CD14-positive monocyte (primary cell): ENCODE measurements around the gene MRPL10. TPM values are rescaled to one million over a fixed set of nuclear protein-coding genes. Genes with fewer than 3 reads are reported as not detected.

Experiments used
- DNase-seq, 3 donors: peaks; one replicate each; pipeline ENCODE4 v3.0.0-alpha.2; 2011 to 2022
- H2AFZ ChIP-seq: 2 replicates; pipeline ENCODE4 v1.6.0; 2012; ENCODE audit warnings: mild to moderate bottlenecking, low read depth, low read length, inconsistent platforms; ENCODE audit not compliant: insufficient read depth, poor library complexity, severe bottlenecking
- H3K27ac ChIP-seq, 2 donors: 1 replicate in 1 of 2; 2 replicates in 1 of 2; pipeline ENCODE4 v1.5.1; 2012 to 2013; ENCODE audit warnings: low read length in 2 of 2, control low read depth in 1 of 2, inconsistent platforms in 1 of 2, low read depth in 1 of 2, mild to moderate bottlenecking in 1 of 2
- H3K27me3 ChIP-seq, 2 donors: one replicate each; pipeline versions ENCODE4 v1.6.0 to v1.6.1; 2011 to 2013; ENCODE audit warnings: low read length in 2 of 2; ENCODE audit not compliant: control insufficient read depth in 2 of 2, insufficient read depth in 2 of 2
- H3K36me3 ChIP-seq, 2 donors: replicated peaks in 1 of 2; 1 replicate in 1 of 2; 2 replicates in 1 of 2; pipeline versions ENCODE4 v1.5.1 to v1.6.1; 2012 to 2013; ENCODE audit warnings: low read length in 2 of 2, control low read depth in 1 of 2, inconsistent platforms in 1 of 2, mild to moderate bottlenecking in 1 of 2; ENCODE audit not compliant: insufficient read depth in 2 of 2, control insufficient read depth in 1 of 2
- H3K4me1 ChIP-seq, 2 donors: 1 replicate in 1 of 2; 2 replicates in 1 of 2; pipeline versions ENCODE4 v1.5.1 to v1.6.1; 2012 to 2013; ENCODE audit warnings: low read length in 2 of 2, control low read depth in 1 of 2, inconsistent platforms in 1 of 2, mild to moderate bottlenecking in 1 of 2, moderate library complexity in 1 of 2; ENCODE audit not compliant: insufficient read depth in 2 of 2, control insufficient read depth in 1 of 2
- H3K4me2 ChIP-seq: replicated peaks from 2 replicates; pipeline ENCODE3; 2012; ENCODE audit warnings: low read length, moderate library complexity, mild to moderate bottlenecking; ENCODE audit not compliant: poor library complexity, severe bottlenecking; ENCODE audit errors: extremely low read depth
- H3K4me3 ChIP-seq, 3 experiments: fragments of 200-600 bp in 1 of 3; sonication (generic) in 1 of 3; replicated peaks in 1 of 3; 1 replicate in 2 of 3; 2 replicates in 1 of 3; pipeline ENCODE4 v1.5.1; 2011 to 2013; ENCODE audit warnings: low read length in 3 of 3, mild to moderate bottlenecking in 3 of 3, control low read depth in 2 of 3, low read depth in 2 of 3, inconsistent platforms in 1 of 3, moderate library complexity in 1 of 3
- H3K79me2 ChIP-seq: 2 replicates; pipeline ENCODE4 v1.6.0; 2012; ENCODE audit warnings: mild to moderate bottlenecking, control low read depth, inconsistent platforms, low read length, moderate library complexity; ENCODE audit not compliant: insufficient read depth
- H3K9ac ChIP-seq: 2 replicates; pipeline ENCODE4 v1.6.0; 2017; ENCODE audit warnings: low read length, mild to moderate bottlenecking; ENCODE audit not compliant: insufficient read depth, poor library complexity, severe bottlenecking
- H3K9me3 ChIP-seq, 2 donors: replicated peaks in 1 of 2; 1 replicate in 1 of 2; 2 replicates in 1 of 2; pipeline versions ENCODE4 v1.5.1 to v1.6.1; 2012 to 2013; ENCODE audit warnings: low read length in 2 of 2, control low read depth in 1 of 2; ENCODE audit not compliant: control insufficient read depth in 1 of 2, insufficient read depth in 1 of 2
- H4K20me1 ChIP-seq: 2 replicates; pipeline ENCODE4 v1.6.0; 2012; ENCODE audit warnings: mild to moderate bottlenecking, low read length, control low read depth, moderate library complexity; ENCODE audit not compliant: insufficient read depth
- H3K27ac Mint-ChIP-seq, 7 donors: one replicate each; pipeline ENCODE4 v1.8.0; 2020; ENCODE audit warnings: mild to moderate bottlenecking in 7 of 7, mixed read lengths in 7 of 7, moderate library complexity in 6 of 7, inconsistent platforms in 2 of 7
- H3K27me3 Mint-ChIP-seq, 3 donors: one replicate each; pipeline ENCODE4 v1.8.0; 2021 to 2022; ENCODE audit warnings: low read depth in 3 of 3, mild to moderate bottlenecking in 3 of 3, mixed read lengths in 3 of 3, moderate library complexity in 3 of 3, inconsistent platforms in 1 of 3
- H3K36me3 Mint-ChIP-seq, 2 donors: one replicate each; pipeline ENCODE4 v1.8.0; 2020; ENCODE audit warnings: mixed read lengths in 2 of 2, inconsistent platforms in 1 of 2, mild to moderate bottlenecking in 1 of 2
- H3K4me1 Mint-ChIP-seq: one replicate; pipeline ENCODE4 v1.8.0; 2020; ENCODE audit warnings: mild to moderate bottlenecking, mixed read lengths
- H3K4me3 Mint-ChIP-seq, 2 donors: one replicate each; pipeline ENCODE4 v1.8.0; 2020; ENCODE audit warnings: mild to moderate bottlenecking in 2 of 2, mixed read lengths in 2 of 2, moderate library complexity in 1 of 2
- H3K9me3 Mint-ChIP-seq, 7 donors: one replicate each; pipeline ENCODE4 v1.8.0; 2020 to 2022; ENCODE audit warnings: mixed read lengths in 7 of 7, mild to moderate bottlenecking in 6 of 7, moderate library complexity in 6 of 7, inconsistent platforms in 2 of 7
- CTCF ChIP-seq: fragments of 200-600 bp; IDR thresholded peaks from one replicate; pipeline ENCODE4 v1.8.0; 2022; ENCODE audit warnings: antibody characterized with exemption, mild to moderate bottlenecking
- WGBS: methylation state at CpG from one replicate; pipeline ENCODE4 v1.1.5; 2013; ENCODE audit warnings: missing lambda C conversion rate; ENCODE audit not compliant: insufficient coverage; 5-methylcytosine and 5-hydroxymethylcytosine counted together
- intact Hi-C, 2 donors: fragments of 100-400 bp; cut with micrococcal nuclease; formaldehyde crosslinking; loops; one replicate each; pipeline versions ENCODE4 v1.15.0 to v1.15.1; 2023
- polyA plus RNA-seq, 3 donors: library from polyadenylated mRNA; depleted of rRNA in 1 of 3; unstranded in 2 of 3; stranded (reverse) in 1 of 3; fragments of 300-500 nt in 2 of 3; fragments of >200 nt in 1 of 3; fragmentation: Illumina TruSeq in 2 of 3; gene quantifications; 1 replicate in 2 of 3; 2 replicates in 1 of 3; pipeline ENCODE4 v1.2.3, GENCODE V29; 2012 to 2021

MRPL10 gene
- polyA plus RNA-seq, 3 donors: 28.5 to 32.7 (median 32.6) TPM

- H3K9me3 Mint-ChIP-seq: peaks cover 0 to 16% (median 10%) of the 10 kb centered on the region in 7 donors
- Histone ChIP-seq H3K79me2 (no peaks in the 10 kb centered on the region), H2AFZ (no peak overlapping the region), H3K4me3 (no peak overlapping the region), H3K4me2 (no peak overlapping the region), H3K27ac (no peak overlapping the region), H3K9me3 (peaks cover 0 to 17% of the 10 kb centered on the region in 2 donors), H3K9ac (no peak overlapping the region), H4K20me1 (no peaks in the 10 kb centered on the region), H3K36me3 (no peaks in the 10 kb centered on the region), H3K27me3 (peaks cover 64 to 73% of the 10 kb centered on the region in 2 donors), H3K4me1 (peaks cover 0 to 11% of the 10 kb centered on the region in 2 donors)
- TF ChIP-seq CTCF: no peak
- peak overlapping the region in 1 of 2 donors; percentile 84 for H3K4me3 Mint-ChIP-seq
- WGBS: 46% methylated on average over 3 of the region's 5 CpGs
- H3K36me3 Mint-ChIP-seq: peaks cover 0 to 8% of the 10 kb centered on the region in 2 donors
- no peak overlapping the region for H3K27ac Mint-ChIP-seq
- peaks cover 21% of the 10 kb centered on the region for H3K4me1 Mint-ChIP-seq
- peaks cover 64 to 81% (median 68%) of the 10 kb centered on the region in 3 donors for H3K27me3 Mint-ChIP-seq
- intact Hi-C loops: no loop called here
- DNase-seq: no peak
These were observed 22.3 kb upstream of the MRPL10 start for GRCh38 chr17:47853616-47854015.

GRCh38 chr17:47852113-47852949 lies 21.0 kb upstream of the MRPL10 start:
- peaks cover 0 to 17% of the 10 kb centered on the region in 2 donors for H3K9me3 ChIP-seq
- no peak for TF ChIP-seq CTCF
- H3K4me3 ChIP-seq: no peak overlapping the region
- no peaks in the 10 kb centered on the region for H4K20me1 ChIP-seq
- peak overlapping the region in 1 of 2 donors; percentile 84 for H3K4me3 Mint-ChIP-seq
- no peak overlapping the region for H3K27ac Mint-ChIP-seq
- no peak overlapping the region for H2AFZ ChIP-seq
- 10% methylated on average over 17 of the region's 32 CpGs for WGBS
- H3K4me2 ChIP-seq: no peak overlapping the region
- H3K27ac ChIP-seq: no peak overlapping the region
- H3K27me3 ChIP-seq: peaks cover 67 to 86% of the 10 kb centered on the region in 2 donors
- no peaks in the 10 kb centered on the region for H3K79me2 ChIP-seq
- peaks cover 0 to 16% (median 10%) of the 10 kb centered on the region in 7 donors for H3K9me3 Mint-ChIP-seq
- peaks cover 76 to 90% (median 79%) of the 10 kb centered on the region in 3 donors for H3K27me3 Mint-ChIP-seq
- no peak overlapping the region for H3K9ac ChIP-seq
- H3K36me3 ChIP-seq: no peaks in the 10 kb centered on the region
- DNase-seq: no peak
- H3K36me3 Mint-ChIP-seq: peaks cover 0 to 8% of the 10 kb centered on the region in 2 donors
- H3K4me1 Mint-ChIP-seq: peaks cover 15% of the 10 kb centered on the region
- intact Hi-C loops: no loop called here
- peaks cover 0 to 11% of the 10 kb centered on the region in 2 donors for H3K4me1 ChIP-seq
